Raji (cell line): ENCODE measurements around the gene STX17.

Experiments used
- POLR2A ChIP-seq: IDR thresholded peaks from 2 replicates; pipeline ENCODE4 v1.6.1; 2011; ENCODE audit warnings: low read depth, low read length, control low read depth; ENCODE audit not compliant: insufficient read depth

The STX17 gene

GRCh38 chr9:99986642-99987041 lies 80.2 kb downstream of the STX17 start:
- no peak for TF ChIP-seq POLR2A

- no peak for TF ChIP-seq POLR2A
Observed at GRCh38 chr9:99998266-99998665, 91.8 kb downstream of the STX17 start.

- no peak for TF ChIP-seq POLR2A
Observed at GRCh38 chr9:99998866-99999265, 92.4 kb downstream of the STX17 start.

DNA sequence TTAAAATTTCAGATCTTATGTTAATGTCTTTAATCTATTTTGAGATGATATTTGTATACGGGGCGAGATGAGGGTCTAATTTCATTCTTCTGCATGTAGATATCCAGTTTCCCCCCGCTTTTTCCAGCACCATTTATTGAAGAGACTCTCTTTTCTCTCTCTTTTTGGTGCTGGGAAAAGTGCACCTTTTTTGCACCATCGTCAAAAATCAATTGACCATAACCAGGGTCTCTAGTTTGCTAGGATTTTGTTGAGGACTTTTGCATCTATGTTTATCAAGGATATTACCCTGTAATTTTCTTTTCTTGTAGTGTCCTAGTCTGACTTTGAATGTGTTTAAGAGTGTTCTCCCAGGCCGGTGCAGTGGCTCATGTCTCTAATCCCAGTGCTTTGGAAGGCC lies 93.3 kb downstream of the STX17 start:
- no peak for TF ChIP-seq POLR2A

DNA sequence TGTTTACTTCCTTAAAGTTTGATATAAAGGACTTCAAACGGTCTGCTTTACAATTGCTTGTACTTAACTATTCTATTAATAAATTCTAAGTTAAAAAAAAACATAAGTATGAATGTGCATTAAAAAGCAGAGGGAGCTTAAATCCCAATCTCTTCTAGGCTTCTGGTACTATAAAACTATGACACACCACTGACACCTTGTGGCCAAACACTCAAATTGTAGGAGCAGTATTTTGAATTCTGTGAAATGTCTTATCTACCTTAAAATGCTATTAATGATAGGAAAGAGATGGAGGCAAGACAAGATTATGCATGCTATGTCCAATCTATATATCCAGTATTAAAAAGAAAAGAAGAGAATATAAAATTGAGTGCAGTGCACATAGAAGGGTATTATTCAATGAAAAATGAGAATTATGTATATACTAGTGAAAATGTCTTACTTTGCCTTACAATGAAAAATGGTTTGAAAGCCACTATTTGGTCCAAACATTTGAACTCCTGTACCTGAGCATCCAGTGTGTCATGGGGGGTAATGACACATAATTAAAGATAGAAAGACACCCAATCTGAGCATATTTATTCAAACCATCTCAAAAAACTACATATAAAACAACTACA lies 104.7 kb downstream of the STX17 start:
- TF ChIP-seq POLR2A = no peak

GRCh38 chr9:100012279-100012678 lies 105.8 kb downstream of the STX17 start:
- TF ChIP-seq POLR2A = no peak

- TF ChIP-seq POLR2A = no peak
Observed at GRCh38 chr9:100013573-100013972, 107.1 kb downstream of the STX17 start.

DNA sequence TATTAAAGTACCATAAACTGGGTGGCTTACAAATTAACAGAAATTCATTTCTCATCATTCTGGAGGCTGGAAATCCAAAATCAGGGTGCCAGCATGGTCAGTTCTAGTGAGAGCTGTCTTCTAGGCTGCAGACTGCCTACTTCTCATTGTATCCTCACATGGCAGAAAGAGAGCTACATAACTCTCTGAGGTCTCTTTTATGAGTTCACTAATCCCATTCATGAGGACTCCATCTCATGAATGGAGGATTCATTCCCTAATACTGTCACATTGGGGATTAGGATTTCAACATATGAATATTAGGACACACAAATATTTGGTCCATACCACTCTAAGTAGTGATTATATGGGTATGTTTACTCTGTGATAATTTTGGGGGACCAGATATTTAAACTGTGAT lies 108.4 kb downstream of the STX17 start:
- no peak for TF ChIP-seq POLR2A

DNA sequence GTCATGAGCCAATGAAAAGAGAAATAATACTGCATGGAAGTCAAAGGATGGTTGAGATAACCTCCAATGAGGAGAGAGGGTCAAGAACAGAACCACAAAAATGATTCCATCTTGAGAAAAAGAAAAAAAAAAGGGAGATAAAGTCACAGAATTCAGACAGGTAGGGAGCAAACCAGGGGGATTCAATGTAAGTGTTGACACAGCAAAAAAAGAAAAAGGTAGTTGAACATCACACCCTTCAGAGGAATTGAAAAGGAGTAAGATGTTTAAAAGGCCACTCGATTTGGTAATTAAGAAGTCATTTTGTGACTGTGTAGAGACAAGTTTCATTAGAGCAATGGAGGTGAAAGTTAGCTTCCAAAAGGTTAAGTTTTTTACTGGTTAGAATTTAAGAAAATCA lies 113.1 kb downstream of the STX17 start:
- no peak for TF ChIP-seq POLR2A
